ENCODE measurements around the gene ITGA5.

ITGA5 gene

GRCh38 chr12:54389134-54389508 is 29.9 kb downstream of the ITGA5 start:
- DNase-seq (ENCODE audit: low read depth), result no peak

- DNase-seq (ENCODE audit: low read depth), result no peak
Measured at GRCh38 chr12:54388237-54389133, 30.6 kb downstream of the ITGA5 start.

GRCh38 chr12:54387114-54387467 is 32.0 kb downstream of the ITGA5 start:
- no peak for DNase-seq (ENCODE audit: low read depth)

- no peak for DNase-seq (ENCODE audit: low read depth)
Measured at GRCh38 chr12:54386403-54387113, 32.5 kb downstream of the ITGA5 start.

DNA sequence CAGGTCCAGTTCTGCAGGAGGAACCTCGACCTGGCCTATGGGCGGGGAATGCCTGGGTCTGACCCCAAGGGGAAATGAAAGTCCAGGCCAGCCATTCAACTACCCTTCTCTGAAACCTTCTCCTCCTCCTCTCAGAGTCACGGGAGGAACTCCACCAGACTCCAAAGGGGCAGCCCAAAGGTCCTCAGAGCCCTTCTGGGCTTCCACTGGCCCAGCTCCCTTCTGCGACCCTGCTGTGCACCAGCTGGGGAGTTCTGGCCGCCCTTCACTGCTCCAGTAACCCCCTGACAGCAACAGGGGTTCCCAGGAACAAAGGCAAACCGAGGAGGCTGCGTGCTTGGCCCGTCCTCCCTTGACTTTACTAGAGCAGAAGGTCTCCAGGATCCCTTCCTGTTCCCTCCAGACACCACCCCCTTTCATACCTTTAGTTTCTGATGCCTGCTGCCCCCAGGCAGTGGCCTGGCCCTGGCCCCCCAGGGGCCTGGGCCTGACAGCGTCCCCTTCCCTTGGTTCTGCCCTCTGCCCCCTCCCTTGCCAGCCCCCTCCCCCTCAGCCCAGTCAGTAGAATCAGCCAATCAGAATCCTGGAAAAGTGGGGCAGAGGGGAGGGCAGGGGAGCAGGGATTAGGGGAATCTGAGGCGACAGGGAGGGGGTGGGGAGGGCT is 33.7 kb downstream of the ITGA5 start:
- no peak for DNase-seq (ENCODE audit: low read depth)

GRCh38 chr12:54384591-54385041 is 34.5 kb downstream of the ITGA5 start, which contains the start of gene ZNF385A:
TSS of gene ZNF385A (minus strand) at chr12:54384733. CDS start at chr12:54384514, 219 bp downstream.
- no peak for DNase-seq (ENCODE audit: low read depth)

DNA sequence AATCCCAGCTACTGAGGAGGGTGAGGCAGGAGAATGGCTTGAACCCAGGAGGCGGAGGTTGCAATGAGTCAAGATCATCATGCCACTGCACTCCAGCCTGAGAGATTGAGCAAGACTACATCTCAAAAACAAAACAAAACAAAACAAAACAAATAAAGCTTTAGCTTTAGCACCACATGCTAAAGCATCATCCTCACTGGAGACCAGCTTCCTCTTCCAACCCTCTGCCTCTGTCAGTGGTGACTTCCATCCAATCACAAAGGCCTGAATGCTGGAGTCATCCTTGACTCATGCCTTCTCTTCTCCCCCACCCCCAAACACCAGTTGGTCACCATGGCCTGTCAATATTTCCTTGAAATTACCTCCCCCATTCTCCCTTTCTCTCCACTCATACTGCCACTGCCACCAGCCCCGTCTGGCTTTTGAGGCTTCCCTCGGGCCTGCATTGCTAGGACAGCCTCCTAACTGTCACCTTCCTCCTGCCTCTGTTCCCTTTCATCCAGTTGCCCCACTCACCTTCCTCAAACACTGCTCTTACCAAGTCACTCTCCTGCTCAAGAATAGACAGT is 35.9 kb downstream of the ITGA5 start:
- DNase-seq (ENCODE audit: low read depth), result peak; percentile 92

- DNase-seq (ENCODE audit: low read depth), result no peak
Measured at GRCh38 chr12:54381136-54381535, 37.9 kb downstream of the ITGA5 start.

DNA sequence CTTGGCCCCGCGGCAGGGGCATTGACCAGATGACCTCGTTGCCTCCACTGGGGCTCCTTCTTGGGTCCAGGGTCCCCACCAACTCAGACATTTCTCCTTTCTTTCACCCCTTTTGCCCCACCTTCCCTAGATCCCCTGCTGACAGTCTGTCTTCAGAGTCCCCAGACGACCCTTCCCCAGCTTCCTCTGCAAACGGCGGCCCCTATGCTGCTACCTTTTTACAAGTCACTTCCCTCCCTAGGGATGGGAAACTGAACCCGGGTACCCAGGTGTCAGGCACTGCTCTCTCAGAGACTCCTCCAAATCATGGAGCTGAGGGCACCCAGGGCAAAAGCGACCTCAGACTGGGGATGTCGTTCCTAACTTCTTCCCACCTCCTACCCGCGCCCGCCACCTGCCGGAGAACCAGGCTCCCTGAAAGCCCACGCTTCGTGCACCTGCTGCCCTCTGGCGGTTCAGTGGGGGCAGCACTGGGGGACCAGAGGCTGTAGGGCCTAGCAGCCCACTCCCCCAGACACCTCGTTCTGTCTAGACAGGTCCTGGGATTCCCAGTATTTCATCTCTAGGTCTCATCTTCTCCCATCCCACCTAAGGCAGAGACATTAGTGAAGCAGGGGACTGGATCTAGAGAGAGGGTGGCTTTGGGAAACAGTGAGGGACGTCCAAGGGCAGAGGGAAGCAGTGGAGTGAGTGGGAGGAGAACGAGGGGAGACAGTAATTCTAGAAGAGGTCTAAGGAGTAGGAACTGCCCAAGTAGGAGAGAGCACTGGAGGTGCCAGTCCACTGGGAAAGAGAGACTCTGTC is 39.5 kb downstream of the ITGA5 start:
- DNase-seq (ENCODE audit: low read depth), result peak; percentile 81

DNA sequence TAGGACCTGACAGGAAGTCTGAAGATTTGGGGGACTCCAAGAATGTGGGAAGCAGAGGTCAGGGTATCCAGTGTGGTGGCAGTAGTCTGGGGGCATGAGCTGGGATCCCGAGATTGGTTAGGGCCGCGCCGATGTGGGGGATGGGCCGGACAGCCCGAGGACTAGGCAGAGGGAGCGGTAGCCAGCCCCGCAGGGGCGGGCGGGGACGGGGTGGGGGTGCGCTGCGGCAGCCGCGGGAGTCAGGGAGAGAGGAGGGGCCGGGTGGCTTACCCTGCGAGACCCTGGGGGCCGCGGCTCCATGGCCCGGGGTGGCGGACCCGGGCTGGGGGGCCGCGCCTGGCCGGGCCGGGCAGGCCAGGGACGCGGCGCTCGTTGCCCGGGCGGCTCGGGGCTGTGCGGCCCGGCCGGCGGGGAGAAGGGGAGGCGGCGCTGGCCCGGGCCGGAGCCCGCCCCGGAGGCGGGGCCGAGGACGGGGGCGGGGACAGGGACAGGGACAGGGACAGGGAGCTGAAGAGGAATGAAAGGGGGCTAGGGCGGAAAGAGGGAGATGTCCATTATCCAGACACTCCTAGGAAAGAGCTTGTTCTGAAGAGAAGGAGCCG is 40.2 kb downstream of the ITGA5 start:
- DNase-seq (ENCODE audit: low read depth), result peak; percentile 22

- no peak for DNase-seq (ENCODE audit: low read depth)
Measured at GRCh38 chr12:54377797-54378515, 41.1 kb downstream of the ITGA5 start.

- DNase-seq (ENCODE audit: low read depth), result no peak
Measured at GRCh38 chr12:54377007-54377406, 42.1 kb downstream of the ITGA5 start.

DNA sequence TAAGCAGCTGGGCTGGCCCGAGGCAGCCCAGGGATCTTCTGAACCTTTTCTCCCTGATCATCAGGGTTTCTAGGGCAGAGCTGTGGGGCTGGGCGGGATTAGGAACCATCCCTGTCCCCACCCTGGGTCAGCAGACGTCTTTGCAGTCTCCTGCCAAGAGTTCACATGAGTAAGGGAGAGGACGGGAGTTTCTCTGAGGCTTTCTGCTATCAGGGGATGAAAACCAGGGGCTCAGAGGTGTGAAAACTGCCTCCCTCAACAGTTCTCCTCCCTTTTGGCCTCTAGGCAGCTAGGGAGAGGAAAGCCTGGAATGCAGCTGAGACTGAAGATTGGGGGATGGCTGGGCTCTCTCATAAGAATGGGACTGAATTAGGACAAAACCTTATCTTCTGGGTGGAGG is 42.5 kb downstream of the ITGA5 start:
- no peak for DNase-seq (ENCODE audit: low read depth)

- no peak for DNase-seq (ENCODE audit: low read depth)
Measured at GRCh38 chr12:54375259-54375579, 43.8 kb downstream of the ITGA5 start.

DNA sequence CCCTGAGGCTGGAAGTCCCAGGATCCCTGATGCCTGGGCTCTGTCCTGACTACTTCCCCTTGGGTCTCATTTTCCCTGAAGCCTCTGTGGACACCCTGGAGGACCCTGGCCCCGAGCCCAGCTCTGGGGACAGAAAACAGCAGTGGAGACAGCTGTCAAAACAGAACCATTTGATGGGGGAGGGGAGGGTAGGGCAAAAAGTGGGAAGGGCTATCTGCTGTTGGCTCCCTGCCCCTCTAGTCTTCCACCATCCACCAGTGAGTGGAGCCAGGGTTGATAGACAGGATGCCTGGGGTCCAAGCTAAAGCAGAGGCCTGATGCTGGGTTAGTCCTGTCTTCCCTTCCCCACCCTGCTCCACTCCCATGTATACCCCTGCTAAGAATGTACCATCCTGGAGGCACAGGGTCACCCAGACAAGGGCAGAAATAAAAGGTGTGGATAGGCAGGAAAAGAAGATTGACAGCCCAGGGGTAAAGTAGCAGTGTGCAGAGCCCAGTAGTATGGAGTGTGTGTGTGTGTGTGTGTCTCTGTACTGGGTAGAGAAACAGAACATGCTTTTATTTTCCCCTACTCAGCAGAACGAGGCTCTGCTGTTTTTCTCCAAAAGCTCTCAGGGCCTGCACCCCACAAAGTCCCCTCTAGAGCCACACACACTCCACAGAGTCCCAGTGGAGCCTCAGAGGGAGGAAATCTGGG is 44.4 kb downstream of the ITGA5 start:
- no peak for DNase-seq (ENCODE audit: low read depth)

DNA sequence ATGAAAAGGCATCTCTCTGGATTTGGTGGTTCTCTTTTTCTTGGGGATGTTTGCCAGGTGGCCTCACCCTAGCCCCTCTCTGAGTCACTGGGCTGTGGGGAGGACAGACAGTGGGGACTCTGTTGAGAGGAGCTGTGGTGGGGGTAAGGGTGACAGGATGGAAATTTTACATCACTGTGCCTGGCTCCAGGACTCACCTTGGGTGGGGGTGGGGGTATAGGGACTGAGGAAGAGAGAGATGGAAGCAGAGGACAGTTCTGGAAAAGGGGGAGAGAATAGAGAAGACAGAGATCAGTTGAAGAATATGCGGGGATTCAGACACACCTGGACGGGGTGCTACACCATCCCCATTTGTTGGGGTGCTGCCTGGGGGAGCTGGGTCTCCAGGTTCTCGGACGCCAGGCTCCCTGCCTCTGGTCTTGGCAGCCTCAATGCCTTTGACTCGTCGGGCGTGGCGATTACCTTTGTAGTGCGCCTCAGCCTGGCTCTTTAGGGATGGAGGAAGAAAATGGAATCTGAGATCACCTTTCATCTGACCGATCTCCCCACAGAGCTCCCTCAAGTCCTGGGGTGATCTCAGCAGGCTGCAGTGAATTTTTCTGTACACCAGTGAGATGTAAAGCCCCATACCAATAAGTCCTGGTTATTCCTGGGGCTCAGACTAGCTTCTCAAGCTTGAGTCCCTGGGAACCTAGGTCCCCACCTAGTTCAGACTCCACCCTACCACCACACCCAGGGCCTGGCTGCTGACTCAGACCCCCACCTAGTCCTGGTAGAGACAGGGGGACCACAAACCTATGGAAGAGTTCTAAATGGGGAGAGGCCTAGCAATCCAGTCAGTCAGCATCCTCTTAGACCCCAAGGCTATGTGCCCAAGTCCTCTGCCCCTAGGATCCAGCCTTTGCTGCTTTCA is 45.2 kb downstream of the ITGA5 start:
- DNase-seq (ENCODE audit: low read depth), result no peak

DNA sequence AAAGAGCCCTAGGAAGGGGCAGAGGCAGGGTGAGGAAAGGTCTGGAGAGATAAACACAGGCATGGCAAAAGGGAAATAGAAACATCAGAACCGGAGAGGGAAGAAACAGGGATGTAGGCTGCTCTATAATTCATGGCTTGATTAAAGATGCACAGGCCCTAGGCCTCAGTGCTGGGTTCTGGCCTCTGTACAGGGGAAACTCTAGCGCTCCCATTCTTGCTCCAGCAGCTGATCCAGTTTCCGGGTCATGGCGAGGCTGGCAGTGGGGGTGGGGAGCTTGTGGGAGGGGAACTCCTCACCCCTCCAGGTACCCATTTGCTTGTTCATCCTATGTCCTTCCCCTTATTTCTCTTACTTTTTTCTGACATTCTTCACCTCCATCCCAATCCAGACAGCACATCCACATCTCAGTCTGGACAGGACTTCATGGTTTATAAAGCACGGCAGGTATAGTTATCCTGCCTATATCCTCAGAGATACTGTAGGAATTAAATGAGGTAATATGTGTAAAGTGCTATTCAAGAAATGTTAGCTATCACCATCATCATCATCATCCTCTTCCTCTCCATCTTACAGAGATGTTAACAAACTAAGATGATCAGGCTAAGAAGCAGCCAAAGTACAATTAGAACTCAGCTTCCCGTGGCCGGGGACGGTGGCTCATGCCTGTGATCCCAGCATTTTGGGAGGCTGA is 46.8 kb downstream of the ITGA5 start:
- peak; percentile 24 for DNase-seq (ENCODE audit: low read depth)

Measured in iris pigment epithelial cell (primary cell).